ENCODE results near the gene HOTAIR.

HOTAIR gene

GRCh38 chr12:53959314-53959713 lies 15.4 kb downstream of the HOTAIR start:
- no peak for DNase-seq (ENCODE audit: low read depth)

GRCh38 chr12:53958128-53958527 lies 16.6 kb downstream of the HOTAIR start:
- DNase-seq (ENCODE audit: low read depth), result no peak

GRCh38 chr12:53956914-53957536 lies 17.7 kb downstream of the HOTAIR start:
- DNase-seq (ENCODE audit: low read depth), result no peak

DNA sequence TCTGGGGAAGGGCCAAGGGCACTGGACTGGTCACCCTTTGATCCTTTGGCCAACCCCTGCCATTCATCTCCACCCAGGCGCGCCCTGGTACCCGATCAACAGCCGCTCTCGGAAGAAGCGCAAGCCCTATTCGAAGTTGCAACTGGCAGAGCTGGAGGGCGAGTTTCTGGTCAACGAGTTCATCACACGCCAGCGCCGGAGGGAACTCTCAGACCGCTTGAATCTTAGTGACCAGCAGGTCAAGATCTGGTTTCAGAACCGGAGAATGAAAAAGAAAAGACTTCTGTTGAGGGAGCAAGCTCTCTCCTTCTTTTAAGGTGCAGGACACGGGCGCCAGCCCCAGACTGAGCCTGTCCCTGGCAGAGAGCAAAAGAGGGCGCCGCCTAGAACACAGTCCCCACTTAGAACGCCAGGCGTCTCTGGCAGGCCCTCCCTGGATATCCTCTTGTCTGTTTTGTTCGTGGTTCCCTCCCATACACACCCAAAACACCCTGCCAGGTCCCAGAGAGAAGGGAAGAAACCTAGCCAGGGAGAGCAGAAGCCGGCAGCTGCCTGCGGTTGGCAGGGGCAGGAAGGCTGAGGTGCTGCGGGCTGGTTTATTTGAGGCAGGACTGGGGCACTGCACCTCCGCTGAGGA lies 18.4 kb downstream of the HOTAIR start:
- no peak for DNase-seq (ENCODE audit: low read depth)

DNA sequence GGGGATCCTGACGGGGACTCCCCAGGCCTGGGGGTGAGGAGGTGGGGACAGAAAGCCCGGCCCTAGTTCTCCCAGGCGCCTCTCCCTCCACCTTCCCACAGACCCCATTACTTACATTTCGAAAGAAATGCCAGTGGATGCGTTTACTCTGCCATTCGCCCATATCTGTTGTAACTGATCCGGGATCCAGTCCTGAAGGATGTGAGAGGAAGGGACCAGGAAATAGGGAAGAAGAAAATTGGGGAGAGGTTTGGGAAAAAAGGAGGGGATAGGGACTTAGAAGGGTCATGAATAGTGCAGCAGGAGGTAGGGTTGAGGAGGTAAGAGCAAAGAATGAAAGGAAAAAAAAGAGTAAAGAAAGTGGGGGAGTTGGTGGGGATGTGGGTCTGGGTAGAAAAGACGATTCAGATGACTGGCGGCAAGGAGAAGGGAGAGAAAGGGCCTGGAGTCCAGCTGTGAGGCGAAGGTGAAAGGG lies 18.9 kb downstream of the HOTAIR start:
- DNase-seq (ENCODE audit: low read depth), result no peak

GRCh38 chr12:53955036-53955775 lies 19.5 kb downstream of the HOTAIR start:
- no peak for DNase-seq (ENCODE audit: low read depth)

DNA sequence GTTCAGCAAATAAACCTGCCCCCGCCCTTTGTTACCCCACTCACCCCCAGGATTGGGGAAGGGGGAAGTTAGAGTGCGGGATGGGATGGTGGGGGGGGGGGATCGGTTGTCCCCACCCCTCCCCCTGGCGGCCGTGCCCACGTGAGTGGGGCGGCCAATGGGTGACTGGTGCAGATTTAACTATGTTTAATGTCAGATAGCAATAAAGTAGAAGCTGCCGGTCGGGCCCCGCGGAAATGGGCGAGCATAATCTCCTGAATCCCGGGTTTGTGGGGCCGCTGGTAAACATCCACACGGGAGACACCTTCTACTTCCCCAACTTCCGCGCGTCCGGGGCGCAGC lies 20.1 kb downstream of the HOTAIR start, which contains the start of gene HOXC12:
Gene HOXC12 (plus strand): TSS at position 210 of the 342 bp plus-strand sequence. CDS start 27 bp downstream, at position 237.
- DNase-seq (ENCODE audit: low read depth), result no peak

DNA sequence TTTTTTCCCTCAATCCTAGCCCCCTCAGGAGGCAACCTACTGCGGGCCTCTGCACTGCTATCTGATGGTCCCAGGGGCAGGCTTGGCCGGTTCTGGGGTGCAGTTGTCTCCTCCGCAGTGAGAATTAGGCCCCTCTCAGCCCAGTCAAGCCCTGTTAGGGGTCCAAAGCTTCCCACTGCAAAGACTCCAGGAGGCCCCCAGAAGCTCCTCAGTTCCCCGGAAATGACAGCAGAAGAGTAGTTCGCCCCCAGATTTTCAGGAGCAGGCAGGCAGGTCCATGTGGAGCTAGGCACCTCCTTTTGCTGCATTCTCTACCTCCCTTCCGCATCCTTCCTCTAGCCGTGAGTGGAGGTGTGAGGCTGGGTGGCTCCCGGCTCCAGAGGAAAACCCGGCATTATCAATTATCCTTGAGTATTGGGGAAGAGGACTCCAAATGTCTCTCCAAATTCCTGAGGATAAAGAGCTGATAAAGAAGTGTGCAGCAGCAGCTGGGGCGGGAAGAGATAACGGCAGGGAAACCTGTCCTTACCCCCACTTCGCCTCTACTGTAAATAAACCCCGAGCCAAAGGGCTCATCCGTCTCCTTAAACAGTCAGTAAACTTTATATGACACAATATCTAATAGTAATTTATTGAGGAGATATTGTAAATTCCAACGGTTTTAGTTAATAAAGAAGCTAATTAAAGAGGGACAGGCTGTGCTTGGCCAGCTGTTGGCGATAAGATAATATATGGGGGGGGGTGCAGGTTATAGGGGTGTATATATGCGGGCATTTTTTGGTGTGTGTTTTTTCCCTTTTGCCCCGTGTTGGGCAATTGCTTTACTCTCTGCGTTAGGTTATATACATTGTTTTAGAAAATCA lies 20.7 kb downstream of the HOTAIR start:
- no peak for DNase-seq (ENCODE audit: low read depth)

DNA sequence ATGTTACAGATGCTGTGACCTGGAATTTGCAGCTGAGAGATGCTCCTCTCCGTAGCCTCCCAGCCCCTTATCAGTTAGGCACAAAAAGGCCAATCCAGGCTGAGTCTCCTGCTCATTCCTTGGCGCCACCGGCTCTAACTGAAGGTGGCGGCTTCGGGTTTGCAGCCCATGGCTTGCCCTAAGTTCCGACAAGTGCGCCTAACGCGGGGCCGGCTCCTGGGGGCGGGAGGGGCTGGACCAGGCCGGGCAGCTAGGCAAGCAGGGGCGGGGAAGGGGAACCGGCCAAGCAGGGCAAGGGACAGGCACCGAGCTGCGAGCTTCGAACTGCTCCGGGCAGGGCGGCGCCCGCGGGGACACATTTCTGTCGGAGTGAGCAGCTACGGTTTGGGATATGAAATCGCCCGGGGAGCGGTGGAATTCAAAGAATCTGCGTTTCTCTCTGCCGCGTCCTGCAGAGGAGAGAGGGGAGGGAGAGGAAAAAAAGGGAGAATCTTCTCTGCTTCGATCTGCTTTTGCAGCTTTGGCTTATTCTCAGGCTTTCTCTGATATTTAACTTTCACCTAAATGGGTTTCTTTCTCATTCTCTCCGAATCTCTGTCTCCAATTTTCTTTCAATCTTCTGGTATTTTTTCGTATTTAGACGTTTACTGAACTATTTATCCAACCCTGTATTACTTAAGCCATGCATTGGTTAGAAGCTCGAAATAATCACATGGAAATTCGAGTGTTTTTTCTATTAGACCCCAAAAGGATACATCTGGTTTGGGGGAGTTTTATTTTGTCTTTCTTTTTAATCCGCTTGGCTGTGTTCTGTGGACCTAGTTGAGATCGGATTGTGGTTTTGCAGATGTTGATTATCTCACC lies 21.7 kb downstream of the HOTAIR start:
- no peak for DNase-seq (ENCODE audit: low read depth)

DNA sequence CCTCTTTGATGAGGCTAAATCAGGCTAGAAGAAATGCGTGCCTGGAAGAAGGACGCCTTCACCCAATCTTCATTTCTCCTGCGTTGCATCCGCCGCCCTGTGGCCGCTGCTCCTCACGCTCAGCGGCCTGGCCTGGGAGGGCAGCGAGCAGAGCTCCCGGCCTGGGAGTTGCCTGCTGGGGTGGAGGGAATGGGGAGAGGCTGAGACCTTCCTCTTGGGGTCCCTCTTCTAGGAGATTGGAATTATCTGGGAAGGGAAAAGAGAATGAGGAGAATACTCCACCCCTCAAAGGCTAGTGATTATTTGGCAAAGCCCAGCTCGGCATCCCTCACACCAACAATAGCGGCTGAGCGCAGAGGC lies 22.4 kb downstream of the HOTAIR start:
- DNase-seq (ENCODE audit: low read depth), result no peak

- DNase-seq (ENCODE audit: low read depth), result no peak
Observed at GRCh38 chr12:53951577-53952334, 23.0 kb downstream of the HOTAIR start.

GRCh38 chr12:53950789-53951576 lies 23.8 kb downstream of the HOTAIR start:
- DNase-seq (ENCODE audit: low read depth), result no peak

- DNase-seq (ENCODE audit: low read depth), result no peak
Observed at GRCh38 chr12:53950437-53950773, 24.3 kb downstream of the HOTAIR start.

DNA sequence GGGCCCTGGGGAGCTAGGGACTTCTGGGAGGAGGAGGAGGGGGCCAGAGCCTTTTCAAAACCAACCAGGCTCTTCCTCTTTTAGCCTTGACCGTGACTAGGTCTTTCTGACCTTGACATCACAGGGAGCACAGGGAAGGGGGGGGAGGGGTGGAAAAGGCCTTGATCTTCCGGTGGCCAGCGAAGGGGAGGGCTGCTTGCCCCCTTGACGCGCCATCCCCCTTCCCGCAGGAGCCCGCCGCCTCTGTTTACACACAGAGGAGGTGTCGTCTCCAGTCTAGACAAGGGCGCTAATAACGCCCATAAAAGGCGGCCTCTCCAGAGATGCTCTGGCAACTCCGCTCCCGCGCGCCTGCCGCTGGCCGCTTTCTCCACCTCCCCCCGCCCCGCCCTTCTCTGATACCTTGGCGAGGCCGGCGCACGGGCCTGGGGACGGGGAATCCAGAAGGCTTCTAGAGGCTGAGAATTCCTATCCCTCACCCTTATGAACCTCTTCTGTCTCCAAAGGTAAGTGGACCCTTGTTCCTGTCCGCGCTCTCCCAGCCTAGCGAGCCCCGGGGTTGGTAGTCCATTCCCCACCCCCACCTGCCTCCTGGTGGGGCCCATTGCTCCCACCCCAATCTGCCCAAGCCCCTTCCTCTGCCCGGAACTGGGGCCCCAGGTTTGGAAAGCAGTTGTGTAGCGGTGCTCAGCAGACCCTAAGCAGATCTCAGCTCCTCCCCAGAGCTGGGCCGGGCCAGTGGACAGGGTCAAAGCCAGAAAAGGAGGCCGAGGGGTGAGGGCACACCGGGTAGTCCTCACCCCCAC lies 24.9 kb downstream of the HOTAIR start:
- DNase-seq (ENCODE audit: low read depth), result no peak

DNA sequence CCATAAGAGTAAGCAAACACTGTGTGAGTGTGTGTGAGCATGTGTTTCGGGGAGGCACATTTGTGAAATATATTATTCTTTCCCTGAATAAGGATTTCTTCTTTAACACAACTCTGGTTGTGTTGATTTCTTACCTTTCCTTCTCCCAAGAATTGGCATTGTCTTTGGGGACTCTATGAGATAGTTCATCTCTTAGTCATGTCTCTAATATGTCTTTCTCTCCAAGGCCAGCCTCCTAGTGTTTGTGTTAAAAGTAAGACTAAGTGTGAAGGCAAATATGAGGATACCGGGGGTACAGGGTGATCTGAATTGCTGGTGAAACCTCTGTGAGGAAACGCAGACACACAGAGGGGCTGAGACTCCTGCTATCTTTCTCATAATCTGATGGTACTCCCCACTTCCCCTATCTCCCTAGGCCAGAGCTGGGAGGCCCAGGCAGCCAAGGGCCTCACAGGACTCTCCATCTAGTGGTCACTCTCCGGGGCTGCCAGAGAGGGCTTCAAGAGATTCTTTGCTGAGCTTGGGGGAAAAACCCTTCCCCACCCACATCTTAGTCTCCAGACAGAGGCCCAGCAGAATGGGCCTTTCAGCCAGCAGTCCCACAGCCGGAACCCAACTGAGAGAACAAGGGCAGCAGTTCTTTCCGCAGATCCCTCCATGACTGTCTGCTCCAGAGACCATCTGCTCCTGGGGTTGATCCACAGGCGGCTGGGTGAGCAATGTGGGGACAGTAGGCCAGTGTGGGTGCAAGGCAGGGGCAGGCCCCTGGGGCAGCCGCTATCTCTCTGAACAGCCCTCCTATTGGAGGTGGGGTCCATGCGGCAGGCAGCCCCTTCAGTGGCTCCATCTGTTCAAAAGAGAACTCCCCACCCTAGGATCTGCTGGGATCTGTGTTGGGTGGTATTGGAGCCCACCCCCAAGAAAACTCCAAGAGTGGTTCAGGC lies 25.8 kb downstream of the HOTAIR start:
- DNase-seq (ENCODE audit: low read depth), result no peak

DNA sequence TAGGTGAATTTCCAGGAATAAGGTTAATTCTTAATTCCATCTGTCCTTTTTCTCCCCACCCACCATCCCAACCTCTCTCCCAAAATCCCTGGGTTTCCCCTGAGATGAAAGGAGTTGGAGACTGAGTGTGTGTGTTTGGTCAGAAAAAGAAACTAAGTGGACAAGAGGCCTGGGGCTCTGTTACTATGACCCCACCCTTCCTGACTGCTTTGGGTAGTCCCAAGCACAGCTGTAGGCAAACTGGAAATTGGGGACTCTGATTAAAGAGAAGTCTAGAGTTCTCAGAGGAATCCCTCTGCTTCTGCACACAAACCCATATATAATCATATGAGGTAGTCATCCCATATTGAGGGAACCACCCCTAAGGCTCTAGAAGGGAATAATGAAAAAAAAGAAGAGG lies 27.0 kb downstream of the HOTAIR start:
- no peak for DNase-seq (ENCODE audit: low read depth)

DNA sequence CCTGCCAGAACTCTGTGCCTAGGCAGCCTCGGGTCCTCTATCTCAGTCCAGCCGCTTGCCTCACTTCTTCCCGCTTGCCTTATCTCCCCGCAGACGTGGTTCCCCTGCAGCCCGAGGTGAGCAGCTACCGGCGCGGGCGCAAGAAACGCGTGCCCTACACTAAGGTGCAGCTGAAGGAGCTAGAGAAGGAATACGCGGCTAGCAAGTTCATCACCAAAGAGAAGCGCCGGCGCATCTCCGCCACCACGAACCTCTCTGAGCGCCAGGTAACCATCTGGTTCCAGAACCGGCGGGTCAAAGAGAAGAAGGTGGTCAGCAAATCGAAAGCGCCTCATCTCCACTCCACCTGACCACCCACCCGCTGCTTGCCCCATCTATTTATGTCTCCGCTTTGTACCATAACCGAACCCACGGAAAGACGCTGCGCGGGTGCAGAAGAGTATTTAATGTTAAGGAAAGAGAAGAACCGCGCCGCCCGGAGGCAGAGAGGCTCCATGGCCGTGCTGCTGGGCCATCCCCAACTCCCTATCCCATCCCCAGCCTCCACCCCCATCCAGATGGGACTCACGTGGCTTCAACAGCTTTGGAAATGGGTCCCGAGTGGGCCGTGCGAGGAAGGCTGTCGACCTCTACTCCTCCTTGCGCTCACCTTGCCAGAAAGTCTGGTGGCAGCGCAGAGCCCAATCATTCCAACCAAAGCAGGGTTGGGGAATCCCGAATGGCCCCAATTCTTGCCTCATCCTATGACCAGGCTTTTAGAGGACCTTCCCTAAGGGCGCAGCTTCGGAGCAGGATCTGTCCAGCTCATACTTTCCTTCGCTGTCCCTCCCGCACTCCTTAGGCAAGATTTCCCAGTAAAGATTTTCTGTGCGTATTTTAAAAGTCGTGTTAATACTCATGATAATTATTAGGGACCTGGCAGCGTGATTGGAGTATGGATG lies 29.6 kb downstream of the HOTAIR start:
- DNase-seq (ENCODE audit: low read depth), result no peak

All from stimulated activated CD4-positive, alpha-beta T cell treated with anti-CD3 and anti-CD28 coated beads, Interleukin-2, amount 100 ng/mL, for 4 hours (primary cell).